ENCODE measurements around the gene DENND5A. TPM values are rescaled to one million over a fixed set of nuclear protein-coding genes. Genes with fewer than 3 reads are reported as not detected.
"Not testable (repeated sequence)": the region's sequence is repeated elsewhere in the genome, so short reads cannot be mapped to it uniquely, and the experiment has no call there.

DENND5A gene
- total RNA-seq, 1 donor from 2014 or later: 59.5 TPM

GRCh38 chr11:9170450-9170849 is 94.7 kb downstream of the DENND5A start:
- Mint-ChIP-seq H3K27ac (ENCODE audit: unreplicated experiment) (no peak overlapping the region), H3K9me3 (ENCODE audit: unreplicated experiment) (no peaks in the 10 kb centered on the region), H3K27me3 (ENCODE audit: unreplicated experiment) (peaks cover 2% of the 10 kb centered on the region), H3K4me3 (ENCODE audit: unreplicated experiment) (no peak overlapping the region), H3K36me3 (ENCODE audit: low read depth, unreplicated experiment) (peaks cover 36% of the 10 kb centered on the region), H3K4me1 (ENCODE audit: unreplicated experiment) (peaks cover 11% of the 10 kb centered on the region)
- no peak for DNase-seq (ENCODE audit: low spot score)
- TF ChIP-seq, protein P1, sequence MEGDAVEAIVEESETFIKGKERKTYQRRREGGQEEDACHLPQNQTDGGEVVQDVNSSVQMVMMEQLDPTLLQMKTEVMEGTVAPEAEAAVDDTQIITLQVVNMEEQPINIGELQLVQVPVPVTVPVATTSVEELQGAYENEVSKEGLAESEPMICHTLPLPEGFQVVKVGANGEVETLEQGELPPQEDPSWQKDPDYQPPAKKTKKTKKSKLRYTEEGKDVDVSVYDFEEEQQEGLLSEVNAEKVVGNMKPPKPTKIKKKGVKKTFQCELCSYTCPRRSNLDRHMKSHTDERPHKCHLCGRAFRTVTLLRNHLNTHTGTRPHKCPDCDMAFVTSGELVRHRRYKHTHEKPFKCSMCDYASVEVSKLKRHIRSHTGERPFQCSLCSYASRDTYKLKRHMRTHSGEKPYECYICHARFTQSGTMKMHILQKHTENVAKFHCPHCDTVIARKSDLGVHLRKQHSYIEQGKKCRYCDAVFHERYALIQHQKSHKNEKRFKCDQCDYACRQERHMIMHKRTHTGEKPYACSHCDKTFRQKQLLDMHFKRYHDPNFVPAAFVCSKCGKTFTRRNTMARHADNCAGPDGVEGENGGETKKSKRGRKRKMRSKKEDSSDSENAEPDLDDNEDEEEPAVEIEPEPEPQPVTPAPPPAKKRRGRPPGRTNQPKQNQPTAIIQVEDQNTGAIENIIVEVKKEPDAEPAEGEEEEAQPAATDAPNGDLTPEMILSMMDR (IDR thresholded peaks at IDR 0.05; ENCODE audit: unreplicated experiment): no peak

DNA sequence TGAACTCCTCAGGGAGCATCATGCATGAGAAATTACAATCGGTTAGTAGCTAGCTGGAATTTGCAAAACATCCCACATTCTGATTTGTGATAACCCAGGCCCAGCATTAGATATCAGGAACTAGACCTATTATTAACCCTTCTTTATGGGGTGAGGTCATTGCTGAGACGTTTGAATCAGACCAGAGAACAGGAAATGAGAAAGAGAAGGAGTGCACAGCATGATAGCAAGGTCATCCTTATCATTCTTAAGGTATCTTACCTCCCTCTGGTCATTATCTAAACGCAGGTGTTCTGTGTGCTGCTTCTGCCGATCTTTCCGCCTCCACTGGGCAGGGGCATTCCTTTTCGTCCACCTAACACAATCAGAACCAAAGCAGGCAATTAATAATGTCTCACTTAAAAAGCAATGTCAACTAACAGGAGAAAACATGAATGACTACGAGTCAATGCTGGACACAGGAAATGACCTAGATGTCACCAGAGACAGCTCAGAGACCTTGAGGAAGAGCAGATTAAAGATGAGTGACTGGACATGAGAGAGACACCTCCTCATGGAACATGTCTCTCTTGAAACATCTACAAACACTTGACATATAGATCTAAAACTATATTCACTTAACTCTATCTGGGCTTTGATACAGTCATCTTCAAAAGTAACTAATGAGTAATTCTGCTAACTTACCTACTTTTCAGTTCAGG is 95.4 kb downstream of the DENND5A start:
- no peak for DNase-seq (ENCODE audit: low spot score)
- peaks cover 11% of the 10 kb centered on the region for H3K4me1 Mint-ChIP-seq (ENCODE audit: unreplicated experiment)
- no peaks in the 10 kb centered on the region for H3K9me3 Mint-ChIP-seq (ENCODE audit: unreplicated experiment)
- H3K36me3 Mint-ChIP-seq (ENCODE audit: low read depth, unreplicated experiment): peaks cover 36% of the 10 kb centered on the region
- no peak overlapping the region for H3K4me3 Mint-ChIP-seq (ENCODE audit: unreplicated experiment)
- TF ChIP-seq, protein P1 (IDR thresholded peaks at IDR 0.05; ENCODE audit: unreplicated experiment): no peak
- no peak overlapping the region for H3K27ac Mint-ChIP-seq (ENCODE audit: unreplicated experiment)
- peaks cover 2% of the 10 kb centered on the region for H3K27me3 Mint-ChIP-seq (ENCODE audit: unreplicated experiment)

GRCh38 chr11:9161991-9162390 is 103.2 kb downstream of the DENND5A start:
- not testable (repeated sequence) for H3K27me3 Mint-ChIP-seq (ENCODE audit: unreplicated experiment); DNase-seq (ENCODE audit: low spot score); H3K9me3 Mint-ChIP-seq (ENCODE audit: unreplicated experiment); H3K4me3 Mint-ChIP-seq (ENCODE audit: unreplicated experiment); H3K27ac Mint-ChIP-seq (ENCODE audit: unreplicated experiment)
- peaks cover 11% of the 10 kb centered on the region for H3K36me3 Mint-ChIP-seq (ENCODE audit: low read depth, unreplicated experiment)
- H3K4me1 Mint-ChIP-seq (ENCODE audit: unreplicated experiment): peaks cover 13% of the 10 kb centered on the region

DNA sequence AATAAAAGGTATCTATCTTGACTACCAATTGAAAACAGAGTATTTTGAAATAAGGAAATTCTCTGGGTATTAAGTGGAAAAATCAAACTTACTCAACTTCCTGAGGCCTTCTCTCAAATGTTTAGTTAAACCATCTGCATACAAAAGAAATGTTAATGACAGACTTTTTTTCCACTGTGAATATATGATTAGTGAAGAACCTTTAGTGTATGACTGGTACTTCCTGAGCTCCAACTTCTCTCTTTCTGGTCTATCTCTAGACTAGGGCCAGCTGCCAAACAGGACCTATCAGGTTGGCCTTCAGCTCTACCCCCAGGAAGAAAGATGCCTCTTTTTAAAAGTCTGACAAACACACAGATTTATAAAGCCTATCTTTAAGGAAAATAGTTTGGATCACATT is 105.0 kb downstream of the DENND5A start:
- no peaks in the 10 kb centered on the region for H3K27me3 Mint-ChIP-seq (ENCODE audit: unreplicated experiment)
- no peaks in the 10 kb centered on the region for H3K9me3 Mint-ChIP-seq (ENCODE audit: unreplicated experiment)
- no peak overlapping the region for H3K4me3 Mint-ChIP-seq (ENCODE audit: unreplicated experiment)
- peaks cover 15% of the 10 kb centered on the region for H3K36me3 Mint-ChIP-seq (ENCODE audit: low read depth, unreplicated experiment)
- H3K4me1 Mint-ChIP-seq (ENCODE audit: unreplicated experiment): peaks cover 14% of the 10 kb centered on the region
- no peak for DNase-seq (ENCODE audit: low spot score)
- TF ChIP-seq, protein P1 (IDR thresholded peaks at IDR 0.05; ENCODE audit: unreplicated experiment): no peak
- H3K27ac Mint-ChIP-seq (ENCODE audit: unreplicated experiment): no peak overlapping the region

- Mint-ChIP-seq H3K36me3 (ENCODE audit: low read depth, unreplicated experiment) (peaks cover 15% of the 10 kb centered on the region), H3K27ac (ENCODE audit: unreplicated experiment) (no peak overlapping the region), H3K4me3 (ENCODE audit: unreplicated experiment) (no peak overlapping the region), H3K4me1 (ENCODE audit: unreplicated experiment) (peaks cover 15% of the 10 kb centered on the region), H3K9me3 (ENCODE audit: unreplicated experiment) (no peaks in the 10 kb centered on the region), H3K27me3 (ENCODE audit: unreplicated experiment) (no peaks in the 10 kb centered on the region)
- TF ChIP-seq, protein P1 (IDR thresholded peaks at IDR 0.05; ENCODE audit: unreplicated experiment): no peak
- DNase-seq (ENCODE audit: low spot score): no peak
Measured at GRCh38 chr11:9158898-9159391, 106.2 kb downstream of the DENND5A start.

Measured in endothelial cell (in vitro differentiated cells).